Kidney (tissue), 14 donors: Measurements from ENCODE around the gene GPR34. TPM values are rescaled to one million over a fixed set of nuclear protein-coding genes. Genes with fewer than 3 reads are reported as not detected.
A peak's percentile ranks its signal among the peaks of the same experiment; 100 is the strongest.

Experiments
- DNase-seq, 5 donors: peaks; one replicate each; pipeline ENCODE4 v3.0.0-alpha.2; 2013 to 2020
- FAIRE-seq: peaks from 2 replicates; lab custom pipeline; 2012; peaks lifted over from hg19 to GRCh38; lab: Jason Lieb, UNC
- H3K27ac ChIP-seq, 2 donors: one replicate each; pipeline ENCODE4 v1.7.0; 2013; ENCODE audit warnings: low read depth in 2 of 2, low read length in 2 of 2, inconsistent platforms in 1 of 2
- H3K27me3 ChIP-seq: one replicate; pipeline ENCODE4 v1.7.1; 2013; ENCODE audit warnings: low read length, inconsistent platforms; ENCODE audit not compliant: control insufficient read depth, insufficient read depth
- H3K36me3 ChIP-seq, 3 donors: one replicate each; pipeline versions ENCODE4 v1.7.0 to v1.7.1; 2013; ENCODE audit warnings: low read length in 3 of 3, control low read depth in 1 of 3, inconsistent platforms in 1 of 3; ENCODE audit not compliant: insufficient read depth in 3 of 3, control insufficient read depth in 2 of 3
- H3K4me1 ChIP-seq, 3 donors: one replicate each; pipeline versions ENCODE4 v1.7.0 to v1.7.1; 2013; ENCODE audit warnings: low read length in 3 of 3, inconsistent platforms in 1 of 3, low read depth in 1 of 3; ENCODE audit not compliant: control insufficient read depth in 2 of 3, insufficient read depth in 2 of 3
- H3K4me3 ChIP-seq, 3 donors: one replicate each; pipeline versions ENCODE4 v1.7.0 to v1.8.1; 2013; ENCODE audit warnings: low read length in 3 of 3, control low read depth in 1 of 3, inconsistent platforms in 1 of 3
- H3K9ac ChIP-seq, 3 donors: one replicate each; pipeline versions ENCODE4 v1.7.0 to v1.7.1; 2013; ENCODE audit warnings: low read length in 3 of 3, control low read depth in 1 of 3, inconsistent platforms in 1 of 3
- H3K9me3 ChIP-seq, 3 donors: one replicate each; pipeline versions ENCODE4 v1.7.0 to v1.7.1; 2013; ENCODE audit warnings: low read length in 3 of 3, control low read depth in 1 of 3, inconsistent platforms in 1 of 3; ENCODE audit not compliant: control insufficient read depth in 2 of 3, insufficient read depth in 1 of 3
- intact Hi-C: fragments of 100-400 bp; cut with DNase I; formaldehyde crosslinking; loops from one replicate; pipeline ENCODE4 v1.11.1; 2022
- polyA plus RNA-seq: library from polyadenylated mRNA; stranded (reverse); fragments of 350-450 nt; fragmentation: Illumina TruSeq; extraction: RNeasy Lipid Tissue Mini Kit (QIAGEN cat#74804); gene quantifications from one replicate; pipeline ENCODE4 v1.2.3, GENCODE V29; 2014; ENCODE audit warnings: low read depth, low replicate concordance; ENCODE audit not compliant: insufficient read depth
- total RNA-seq: library from RNA; stranded (reverse); fragmentation: NEBNext Ultra II Directional; extraction: Animal tissue kit (Norgen Biotek cat#: 25700); gene quantifications from one replicate; pipeline ENCODE4 v1.2.1, GENCODE V29; 2021
- TF ChIP-seq, protein P1 (sequence below): IDR thresholded peaks from 3 replicates; pipeline ENCODE4 v1.5.1; 2012; ENCODE audit warnings: mild to moderate bottlenecking, moderate library complexity, borderline replicate concordance; ENCODE audit not compliant: insufficient read depth; ENCODE audit errors: extremely low read depth
- donor health status: control.
- donor health status: control.
- donor health status: control.
- donor health status: control.
- donor health status: control.
- donor health status: DM: yes; HTN: yes; CAD: no.
- donor health status: Normal renal cell carcinoma (clear cell type).

GPR34 gene
- total and polyA plus RNA-seq, 2 donors from 2014 or later: 2.2 to 17.9 TPM

- Histone ChIP-seq H3K9ac (no peak overlapping the region), H3K9me3 (no peaks in the 10 kb centered on the region), H3K27ac (no peak overlapping the region), H3K4me3 (no peak overlapping the region), H3K36me3 (no peaks in the 10 kb centered on the region), H3K27me3 (no peaks in the 10 kb centered on the region), H3K4me1 (no peaks in the 10 kb centered on the region)
- intact Hi-C loops: no loop called here
- no peak for DNase-seq
- TF ChIP-seq, protein P1, sequence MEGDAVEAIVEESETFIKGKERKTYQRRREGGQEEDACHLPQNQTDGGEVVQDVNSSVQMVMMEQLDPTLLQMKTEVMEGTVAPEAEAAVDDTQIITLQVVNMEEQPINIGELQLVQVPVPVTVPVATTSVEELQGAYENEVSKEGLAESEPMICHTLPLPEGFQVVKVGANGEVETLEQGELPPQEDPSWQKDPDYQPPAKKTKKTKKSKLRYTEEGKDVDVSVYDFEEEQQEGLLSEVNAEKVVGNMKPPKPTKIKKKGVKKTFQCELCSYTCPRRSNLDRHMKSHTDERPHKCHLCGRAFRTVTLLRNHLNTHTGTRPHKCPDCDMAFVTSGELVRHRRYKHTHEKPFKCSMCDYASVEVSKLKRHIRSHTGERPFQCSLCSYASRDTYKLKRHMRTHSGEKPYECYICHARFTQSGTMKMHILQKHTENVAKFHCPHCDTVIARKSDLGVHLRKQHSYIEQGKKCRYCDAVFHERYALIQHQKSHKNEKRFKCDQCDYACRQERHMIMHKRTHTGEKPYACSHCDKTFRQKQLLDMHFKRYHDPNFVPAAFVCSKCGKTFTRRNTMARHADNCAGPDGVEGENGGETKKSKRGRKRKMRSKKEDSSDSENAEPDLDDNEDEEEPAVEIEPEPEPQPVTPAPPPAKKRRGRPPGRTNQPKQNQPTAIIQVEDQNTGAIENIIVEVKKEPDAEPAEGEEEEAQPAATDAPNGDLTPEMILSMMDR: no peak
- peak; percentile 29 for FAIRE-seq
Measured at GRCh38 chrX:41677183-41678060, 11.4 kb upstream of the GPR34 start.

- no peaks in the 10 kb centered on the region for H3K9me3 ChIP-seq
- TF ChIP-seq, protein P1: no peak
- no peaks in the 10 kb centered on the region for H3K36me3 ChIP-seq
- no peak overlapping the region for H3K27ac ChIP-seq
- H3K27me3 ChIP-seq: peaks cover 4% of the 10 kb centered on the region
- no peak overlapping the region for H3K9ac ChIP-seq
- intact Hi-C loops: no loop called here
- peak in 1 of 5 donors; percentile 2 for DNase-seq
- H3K4me1 ChIP-seq: no peaks in the 10 kb centered on the region
- FAIRE-seq: peak; percentile 11
- no peak overlapping the region for H3K4me3 ChIP-seq
Measured at GRCh38 chrX:41684138-41684537, 4.6 kb upstream of the GPR34 start.

- no peak overlapping the region for H3K4me3 ChIP-seq
- no peak overlapping the region for H3K27ac ChIP-seq
- DNase-seq (no peak), FAIRE-seq (no peak)
- H3K9me3 ChIP-seq: no peaks in the 10 kb centered on the region
- H3K36me3 ChIP-seq: no peaks in the 10 kb centered on the region
- H3K4me1 ChIP-seq: no peaks in the 10 kb centered on the region
- H3K27me3 ChIP-seq: peaks cover 4% of the 10 kb centered on the region
- TF ChIP-seq, protein P1: no peak
- no peak overlapping the region for H3K9ac ChIP-seq
- intact Hi-C loops: no loop called here
Measured at GRCh38 chrX:41684940-41685339, 3.8 kb upstream of the GPR34 start.
